IPS-18a (cell line): ENCODE measurements around the gene RASEF.
"Not testable (repeated sequence)": the region's sequence is repeated elsewhere in the genome, so short reads cannot be mapped to it uniquely, and the experiment has no call there.

Experiments
- H3K27ac ChIP-seq: one replicate; pipeline ENCODE4 v1.5.1; 2013; ENCODE audit warnings: low read length
- H3K27me3 ChIP-seq: one replicate; pipeline ENCODE4 v1.6.1; 2013; ENCODE audit warnings: mild to moderate bottlenecking, low read length; ENCODE audit not compliant: control insufficient read depth, insufficient read depth
- H3K36me3 ChIP-seq: one replicate; pipeline ENCODE4 v1.6.1; 2013; ENCODE audit warnings: low read depth, low read length; ENCODE audit not compliant: control insufficient read depth
- H3K4me1 ChIP-seq: one replicate; pipeline ENCODE4 v1.6.1; 2013; ENCODE audit warnings: low read depth, low read length; ENCODE audit not compliant: control insufficient read depth
- H3K4me3 ChIP-seq: one replicate; pipeline ENCODE4 v1.5.1; 2013; ENCODE audit warnings: low read length
- H3K9ac ChIP-seq: one replicate; pipeline ENCODE4 v1.6.1; 2013; ENCODE audit warnings: mild to moderate bottlenecking, low read length, moderate library complexity
- H3K9me3 ChIP-seq: one replicate; pipeline ENCODE4 v1.6.1; 2013; ENCODE audit warnings: low read depth, low read length; ENCODE audit not compliant: control insufficient read depth

RASEF gene

GRCh38 chr9:82961504-82962125 lies 101.3 kb downstream of the RASEF start:
- no peaks in the 10 kb centered on the region for H3K27me3 ChIP-seq
- H3K4me1 ChIP-seq, result no peaks in the 10 kb centered on the region
- no peaks in the 10 kb centered on the region for H3K36me3 ChIP-seq
- no peak overlapping the region for H3K27ac ChIP-seq
- H3K9me3 ChIP-seq, result no peaks in the 10 kb centered on the region
- H3K9ac ChIP-seq, result no peak overlapping the region
- no peak overlapping the region for H3K4me3 ChIP-seq

GRCh38 chr9:82957529-82958379 lies 105.2 kb downstream of the RASEF start:
- no peak overlapping the region for H3K4me3 ChIP-seq

GRCh38 chr9:82949203-82949602 lies 113.7 kb downstream of the RASEF start:
- Histone ChIP-seq H3K4me3 (no peak overlapping the region), H3K27ac (no peak overlapping the region), H3K27me3 (no peaks in the 10 kb centered on the region), H3K4me1 (peaks cover 16% of the 10 kb centered on the region), H3K36me3 (no peaks in the 10 kb centered on the region), H3K9me3 (no peaks in the 10 kb centered on the region), H3K9ac (no peak overlapping the region)

More at GRCh38 chr9:82957529-82958379, 105.2 kb downstream of the RASEF start:
- Histone ChIP-seq H3K27me3 (no peaks in the 10 kb centered on the region), H3K27ac (no peak overlapping the region), H3K9me3 (no peaks in the 10 kb centered on the region), H3K36me3 (no peaks in the 10 kb centered on the region), H3K9ac (no peak overlapping the region), H3K4me1 (no peaks in the 10 kb centered on the region)

GRCh38 chr9:82940376-82940775 lies 122.6 kb downstream of the RASEF start:
- Histone ChIP-seq H3K27me3 (no peaks in the 10 kb centered on the region), H3K27ac (no peak overlapping the region), H3K9ac (no peak overlapping the region), H3K36me3 (no peaks in the 10 kb centered on the region), H3K9me3 (no peaks in the 10 kb centered on the region), H3K4me3 (no peak overlapping the region), H3K4me1 (no peaks in the 10 kb centered on the region)

GRCh38 chr9:82939451-82939850 lies 123.5 kb downstream of the RASEF start:
- H3K36me3 ChIP-seq, result no peaks in the 10 kb centered on the region
- no peaks in the 10 kb centered on the region for H3K27me3 ChIP-seq
- no peak overlapping the region for H3K9ac ChIP-seq
- no peaks in the 10 kb centered on the region for H3K9me3 ChIP-seq
- no peak overlapping the region for H3K27ac ChIP-seq
- H3K4me1 ChIP-seq, result peaks cover 4% of the 10 kb centered on the region
- no peak overlapping the region for H3K4me3 ChIP-seq

- no peak overlapping the region for H3K4me3 ChIP-seq
- peaks cover 4% of the 10 kb centered on the region for H3K4me1 ChIP-seq
- no peaks in the 10 kb centered on the region for H3K36me3 ChIP-seq
- no peaks in the 10 kb centered on the region for H3K27me3 ChIP-seq
- H3K27ac ChIP-seq, result no peak overlapping the region
- H3K9ac ChIP-seq, result no peak overlapping the region
- H3K9me3 ChIP-seq, result no peaks in the 10 kb centered on the region
Measured at GRCh38 chr9:82938426-82939218, 124.3 kb downstream of the RASEF start.

GRCh38 chr9:82936561-82936960 lies 126.4 kb downstream of the RASEF start:
- H3K4me3 ChIP-seq, H3K4me1 ChIP-seq, H3K9me3 ChIP-seq, H3K9ac ChIP-seq, H3K36me3 ChIP-seq, H3K27ac ChIP-seq, H3K27me3 ChIP-seq: not testable (repeated sequence)

- no peaks in the 10 kb centered on the region for H3K27me3 ChIP-seq
- H3K36me3 ChIP-seq, result no peaks in the 10 kb centered on the region
- no peaks in the 10 kb centered on the region for H3K9me3 ChIP-seq
- H3K9ac ChIP-seq, result no peak overlapping the region
- no peak overlapping the region for H3K27ac ChIP-seq
- peaks cover 4% of the 10 kb centered on the region for H3K4me1 ChIP-seq
- H3K4me3 ChIP-seq, result no peak overlapping the region
Measured at GRCh38 chr9:82934949-82935348, 128.0 kb downstream of the RASEF start.

- H3K4me3 ChIP-seq, H3K27me3 ChIP-seq, H3K9ac ChIP-seq, H3K9me3 ChIP-seq, H3K4me1 ChIP-seq, H3K27ac ChIP-seq, H3K36me3 ChIP-seq: not testable (repeated sequence)
Measured at GRCh38 chr9:82934025-82934424, 128.9 kb downstream of the RASEF start.

GRCh38 chr9:82930116-82930515 lies 132.8 kb downstream of the RASEF start:
- no peak overlapping the region for H3K9ac ChIP-seq
- H3K4me1 ChIP-seq, result peaks cover 4% of the 10 kb centered on the region
- H3K27me3 ChIP-seq, result no peaks in the 10 kb centered on the region
- no peak overlapping the region for H3K27ac ChIP-seq
- no peaks in the 10 kb centered on the region for H3K9me3 ChIP-seq
- no peak overlapping the region for H3K4me3 ChIP-seq
- no peaks in the 10 kb centered on the region for H3K36me3 ChIP-seq
